ENCODE measurements around the gene GRXCR2.

DNA sequence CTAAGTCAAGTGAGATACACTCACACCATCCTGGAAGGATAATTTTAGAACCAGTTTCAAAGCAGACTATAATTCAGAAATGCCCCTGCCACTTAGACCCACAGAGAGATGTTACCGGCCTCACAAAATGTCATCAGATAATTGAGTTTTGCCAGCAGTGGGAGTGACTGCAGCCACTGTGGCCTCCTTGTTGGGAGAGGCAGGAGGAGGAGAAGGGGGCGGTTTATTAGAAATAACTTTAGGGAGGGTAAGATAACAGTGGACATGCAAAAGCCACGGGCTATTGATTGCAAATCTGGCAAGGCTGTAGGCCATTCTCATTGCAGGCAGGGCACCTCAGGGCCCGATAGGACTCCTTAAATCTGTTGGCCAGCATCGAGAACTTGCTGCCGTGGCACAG is 13.4 kb downstream of the GRXCR2 start:
- TF ChIP-seq, protein P1, sequence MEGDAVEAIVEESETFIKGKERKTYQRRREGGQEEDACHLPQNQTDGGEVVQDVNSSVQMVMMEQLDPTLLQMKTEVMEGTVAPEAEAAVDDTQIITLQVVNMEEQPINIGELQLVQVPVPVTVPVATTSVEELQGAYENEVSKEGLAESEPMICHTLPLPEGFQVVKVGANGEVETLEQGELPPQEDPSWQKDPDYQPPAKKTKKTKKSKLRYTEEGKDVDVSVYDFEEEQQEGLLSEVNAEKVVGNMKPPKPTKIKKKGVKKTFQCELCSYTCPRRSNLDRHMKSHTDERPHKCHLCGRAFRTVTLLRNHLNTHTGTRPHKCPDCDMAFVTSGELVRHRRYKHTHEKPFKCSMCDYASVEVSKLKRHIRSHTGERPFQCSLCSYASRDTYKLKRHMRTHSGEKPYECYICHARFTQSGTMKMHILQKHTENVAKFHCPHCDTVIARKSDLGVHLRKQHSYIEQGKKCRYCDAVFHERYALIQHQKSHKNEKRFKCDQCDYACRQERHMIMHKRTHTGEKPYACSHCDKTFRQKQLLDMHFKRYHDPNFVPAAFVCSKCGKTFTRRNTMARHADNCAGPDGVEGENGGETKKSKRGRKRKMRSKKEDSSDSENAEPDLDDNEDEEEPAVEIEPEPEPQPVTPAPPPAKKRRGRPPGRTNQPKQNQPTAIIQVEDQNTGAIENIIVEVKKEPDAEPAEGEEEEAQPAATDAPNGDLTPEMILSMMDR (conservative IDR thresholded peaks at IDR 0.05; ENCODE audit: low read length) = no peak
- no peak for TF ChIP-seq EZH2phosphoT487 (IDR thresholded peaks at IDR 0.05; ENCODE audit: borderline replicate concordance)
